Esophagus muscularis mucosa (tissue), 4 donors: Measurements from ENCODE around the gene PEX11G. TPM values are rescaled to one million over a fixed set of nuclear protein-coding genes. Genes with fewer than 3 reads are reported as not detected.

ENCODE experiments used
- DNase-seq: peaks from one replicate; pipeline ENCODE4 v3.0.0-alpha.2; 2017; ENCODE audit errors: extremely low spot score
- H3K27ac ChIP-seq, 4 donors: fragments of 200-600 bp; sonication (generic); replicated peaks in 1 of 4; 1 replicate in 3 of 4; 2 replicates in 1 of 4; pipeline ENCODE4 v1.5.1; 2016 to 2019; ENCODE audit warnings: mild to moderate bottlenecking in 1 of 4
- H3K27me3 ChIP-seq, 4 donors: fragments of 200-600 bp; sonication (generic); one replicate each; pipeline versions ENCODE4 v1.5.1 to v1.6.0; 2016 to 2019
- H3K36me3 ChIP-seq, 4 donors: fragments of 200-600 bp; sonication (generic); one replicate each; pipeline ENCODE4 v1.5.1; 2016 to 2019
- H3K4me1 ChIP-seq, 4 donors: fragments of 200-600 bp; sonication (generic); one replicate each; pipeline ENCODE4 v1.5.1; 2016 to 2019
- H3K4me3 ChIP-seq, 4 donors: fragments of 200-600 bp; sonication (generic); 1 replicate in 2 of 4; 2 replicates in 2 of 4; pipeline ENCODE4 v1.5.1; 2016 to 2019; ENCODE audit warnings: mild to moderate bottlenecking in 4 of 4, moderate library complexity in 1 of 4
- H3K9me3 ChIP-seq, 4 donors: fragments of 200-600 bp; sonication (generic); 1 replicate in 3 of 4; 2 replicates in 1 of 4; pipeline ENCODE4 v1.5.1; 2016 to 2019
- CTCF ChIP-seq, 3 experiments: fragments of 200-600 bp in 2 of 3; fragments of 450-650 bp in 1 of 3; sonication (generic) in 2 of 3; IDR thresholded peaks; one replicate each; pipeline ENCODE4 v1.5.1; 2017 to 2019; ENCODE audit warnings: antibody characterized with exemption in 3 of 3, mild to moderate bottlenecking in 2 of 3, moderate library complexity in 1 of 3
- EP300 ChIP-seq: sonication (generic); formaldehyde crosslinking; IDR thresholded peaks from one replicate; pipeline ENCODE4 v1.6.1; 2017; ENCODE audit warnings: antibody characterized with exemption
- POLR2A ChIP-seq: fragments of 450-650 bp; IDR thresholded peaks from one replicate; pipeline ENCODE4 v1.6.1; 2017; ENCODE audit warnings: antibody characterized with exemption, moderate library complexity, mild to moderate bottlenecking, low read depth
- POLR2AphosphoS5 ChIP-seq, 2 donors: sonication (generic); formaldehyde crosslinking; IDR thresholded peaks; one replicate each; pipeline ENCODE4 v1.6.1; 2017; ENCODE audit warnings: antibody characterized with exemption in 2 of 2
- WGBS: methylation state at CpG from one replicate; pipeline ENCODE4 v1.1.5; 2018; 5-methylcytosine and 5-hydroxymethylcytosine counted together
- intact Hi-C: fragments of 100-400 bp; cut with DNase I; formaldehyde crosslinking; loops from one replicate; pipeline ENCODE4 v1.15.1; 2023
- total RNA-seq, 4 donors: library from RNA; depleted of rRNA; stranded (reverse); fragments of >200 nt; gene quantifications; one replicate each; pipeline versions ENCODE4 v1.1.0 to v1.2.1, GENCODE V29; 2016

The PEX11G gene
- total RNA-seq, 4 donors from 2014 or later = 1.7 to 5.3 (median 3.7) TPM

- TF ChIP-seq CTCF (IDR thresholded peaks at IDR 0.05) (no peak), POLR2A (no peak), EP300 (no peak), POLR2AphosphoS5 (IDR thresholded peaks at IDR 0.05) (no peak)
- DNase-seq = no peak
- 55% methylated on average over 6 of the region's 35 CpGs for WGBS
- H3K27me3 ChIP-seq = no peaks in the 10 kb centered on the region
- no peaks in the 10 kb centered on the region for H3K9me3 ChIP-seq
- H3K27ac ChIP-seq = no peak overlapping the region
- intact Hi-C loops = no loop called here
- peaks cover 0 to 11% (median 7%) of the 10 kb centered on the region in 4 donors for H3K36me3 ChIP-seq
- peaks cover 0 to 18% (median 14%) of the 10 kb centered on the region in 4 donors for H3K4me1 ChIP-seq
- H3K4me3 ChIP-seq = no peak overlapping the region
These were observed 11.9 kb downstream of the PEX11G start for GRCh38 chr19:7476777-7477494.

GRCh38 chr19:7476241-7476640 lies 12.6 kb downstream of the PEX11G start:
- Histone ChIP-seq H3K27me3 (no peaks in the 10 kb centered on the region), H3K27ac (no peak overlapping the region), H3K4me3 (no peak overlapping the region), H3K4me1 (peaks cover 0 to 17% (median 14%) of the 10 kb centered on the region in 4 donors), H3K36me3 (peaks cover 3 to 16% (median 13%) of the 10 kb centered on the region in 4 donors), H3K9me3 (no peaks in the 10 kb centered on the region)
- no peak for DNase-seq
- intact Hi-C loops = no loop called here
- TF ChIP-seq POLR2AphosphoS5 (IDR thresholded peaks at IDR 0.05) (no peak), CTCF (IDR thresholded peaks at IDR 0.05) (no peak), POLR2A (no peak), EP300 (no peak)
- WGBS = 72% methylated on average over 5 of the region's 7 CpGs

- Histone ChIP-seq H3K4me1 (peaks cover 0 to 17% (median 14%) of the 10 kb centered on the region in 4 donors), H3K4me3 (no peak overlapping the region), H3K27ac (no peak overlapping the region), H3K36me3 (peaks cover 8 to 22% (median 19%) of the 10 kb centered on the region in 4 donors), H3K9me3 (no peaks in the 10 kb centered on the region), H3K27me3 (no peaks in the 10 kb centered on the region)
- TF ChIP-seq POLR2AphosphoS5 (IDR thresholded peaks at IDR 0.05) (no peak), EP300 (no peak), CTCF (IDR thresholded peaks at IDR 0.05) (no peak), POLR2A (no peak)
- no peak for DNase-seq
- intact Hi-C loops = no loop called here
- 88% methylated on average over 4 of the region's 6 CpGs for WGBS
These were observed 13.2 kb downstream of the PEX11G start for GRCh38 chr19:7475665-7476064.

GRCh38 chr19:7471696-7472615 lies 16.9 kb downstream of the PEX11G start:
- Histone ChIP-seq H3K36me3 (peaks cover 38 to 59% (median 55%) of the 10 kb centered on the region in 4 donors), H3K27ac (no peak overlapping the region), H3K9me3 (no peaks in the 10 kb centered on the region), H3K27me3 (no peaks in the 10 kb centered on the region), H3K4me3 (no peak overlapping the region), H3K4me1 (peaks cover 0 to 4% (median 2%) of the 10 kb centered on the region in 4 donors)
- DNase-seq = no peak
- intact Hi-C loops = no loop called here
- TF ChIP-seq CTCF (IDR thresholded peaks at IDR 0.05) = no peak
- no peak for TF ChIP-seq EP300
- no peak for TF ChIP-seq POLR2AphosphoS5 (IDR thresholded peaks at IDR 0.05)
- TF ChIP-seq POLR2A = no peak
- WGBS = 85% methylated on average over 38 of the region's 42 CpGs
